ENCODE results near the gene BCL7B.

GRCh38 chr7:73569042-73569608 is 11.6 kb upstream of the BCL7B start:
- no peak for TF ChIP-seq CTCF (conservative IDR thresholded peaks at IDR 0.05; ENCODE audit: low read depth, low read length)
- no peak for TF ChIP-seq EZH2 (IDR thresholded peaks at IDR 0.05; ENCODE audit: borderline replicate concordance, low read depth, low read length, poor library complexity, severe bottlenecking)

Data from A673 (cell line).